DMS53 (cell line): ENCODE measurements around the gene SHCBP1L.
A peak's percentile ranks its signal among the peaks of the same experiment; 100 is the strongest.
"Not testable (repeated sequence)": the region's sequence is repeated elsewhere in the genome, so short reads cannot be mapped to it uniquely, and the experiment has no call there.

Source experiments
- DNase-seq: peaks from one replicate; lab custom pipeline; 2025; lab: John Stamatoyannopoulos, UW

Gene SHCBP1L

GRCh38 chr1:182965096-182965495 lies 12.1 kb upstream of the SHCBP1L start:
- DNase-seq = no peak

GRCh38 chr1:182962554-182963115 lies 9.7 kb upstream of the SHCBP1L start:
- DNase-seq = peak; percentile 93

- no peak for DNase-seq
Measured at GRCh38 chr1:182960046-182960445, 7.1 kb upstream of the SHCBP1L start.

- DNase-seq = no peak
Measured at GRCh38 chr1:182957902-182958395, 5.0 kb upstream of the SHCBP1L start.

GRCh38 chr1:182956708-182957365 lies 3.9 kb upstream of the SHCBP1L start:
- DNase-seq = no peak

GRCh38 chr1:182955596-182956588 lies 2.9 kb upstream of the SHCBP1L start:
- DNase-seq = no peak

- no peak for DNase-seq
Measured at GRCh38 chr1:182953826-182954225, 860 bp upstream of the SHCBP1L start.

GRCh38 chr1:182943336-182943735 lies 9.6 kb downstream of the SHCBP1L start:
- DNase-seq = not testable (repeated sequence)

- not testable (repeated sequence) for DNase-seq
Measured at GRCh38 chr1:182942145-182942544, 10.8 kb downstream of the SHCBP1L start.

- DNase-seq = no peak
Measured at GRCh38 chr1:182939413-182939812, 13.6 kb downstream of the SHCBP1L start.

- DNase-seq = no peak
Measured at GRCh38 chr1:182935716-182936115, 17.2 kb downstream of the SHCBP1L start.

GRCh38 chr1:182930985-182931384 lies 22.0 kb downstream of the SHCBP1L start:
- no peak for DNase-seq

- no peak for DNase-seq
Measured at GRCh38 chr1:182927693-182928433, 25.1 kb downstream of the SHCBP1L start.

GRCh38 chr1:182925661-182926060 lies 27.3 kb downstream of the SHCBP1L start:
- no peak for DNase-seq

GRCh38 chr1:182917378-182917777 lies 35.6 kb downstream of the SHCBP1L start:
- DNase-seq = no peak

- DNase-seq = no peak
Measured at GRCh38 chr1:182913401-182913800, 39.6 kb downstream of the SHCBP1L start.

GRCh38 chr1:182910143-182910542 lies 42.8 kb downstream of the SHCBP1L start:
- DNase-seq = peak; percentile 34

GRCh38 chr1:182909578-182909977 lies 43.4 kb downstream of the SHCBP1L start:
- DNase-seq = peak; percentile 50

- no peak for DNase-seq
Measured at GRCh38 chr1:182905321-182905720, 47.6 kb downstream of the SHCBP1L start.

- not testable (repeated sequence) for DNase-seq
Measured at GRCh38 chr1:182901946-182902345, 51.0 kb downstream of the SHCBP1L start.

GRCh38 chr1:182897696-182898095 lies 55.3 kb downstream of the SHCBP1L start:
- no peak for DNase-seq
